ENCODE results near the gene TSPAN8.

DNA sequence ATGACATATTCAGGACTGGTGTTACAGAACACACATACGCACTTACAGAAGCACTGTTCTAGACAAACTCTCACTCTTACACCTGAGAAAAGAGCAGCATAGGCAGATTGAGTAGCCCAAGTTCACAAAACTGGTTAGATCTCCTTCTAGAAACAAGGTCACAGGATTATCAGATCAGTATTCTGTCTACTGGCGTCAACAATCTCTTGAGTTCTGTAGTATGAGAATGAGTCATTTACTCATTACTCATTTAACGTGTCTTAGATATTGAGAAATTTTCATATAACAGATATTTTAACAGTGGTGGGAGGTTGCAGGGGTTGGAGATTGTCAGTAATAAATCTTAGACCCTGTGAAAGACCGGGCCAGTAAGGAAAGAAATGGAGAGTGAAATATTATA lies 2.8 kb upstream of the TSPAN8 start:
- TF ChIP-seq CTCF (IDR thresholded peaks at IDR 0.05): no peak
- TF ChIP-seq POLR2A (IDR thresholded peaks at IDR 0.05): no peak

Data from body of pancreas (tissue), 4 donors.